ENCODE measurements around the gene CCDC150.

Gene CCDC150

GRCh38 chr2:196655761-196656160 is 16.2 kb downstream of the CCDC150 start:
- no peak overlapping the region for H3K4me3 ChIP-seq (ENCODE audit: low read depth, low read length)
- DNase-seq (ENCODE audit: low read depth, low spot score): no peak
- TF ChIP-seq, protein P1, sequence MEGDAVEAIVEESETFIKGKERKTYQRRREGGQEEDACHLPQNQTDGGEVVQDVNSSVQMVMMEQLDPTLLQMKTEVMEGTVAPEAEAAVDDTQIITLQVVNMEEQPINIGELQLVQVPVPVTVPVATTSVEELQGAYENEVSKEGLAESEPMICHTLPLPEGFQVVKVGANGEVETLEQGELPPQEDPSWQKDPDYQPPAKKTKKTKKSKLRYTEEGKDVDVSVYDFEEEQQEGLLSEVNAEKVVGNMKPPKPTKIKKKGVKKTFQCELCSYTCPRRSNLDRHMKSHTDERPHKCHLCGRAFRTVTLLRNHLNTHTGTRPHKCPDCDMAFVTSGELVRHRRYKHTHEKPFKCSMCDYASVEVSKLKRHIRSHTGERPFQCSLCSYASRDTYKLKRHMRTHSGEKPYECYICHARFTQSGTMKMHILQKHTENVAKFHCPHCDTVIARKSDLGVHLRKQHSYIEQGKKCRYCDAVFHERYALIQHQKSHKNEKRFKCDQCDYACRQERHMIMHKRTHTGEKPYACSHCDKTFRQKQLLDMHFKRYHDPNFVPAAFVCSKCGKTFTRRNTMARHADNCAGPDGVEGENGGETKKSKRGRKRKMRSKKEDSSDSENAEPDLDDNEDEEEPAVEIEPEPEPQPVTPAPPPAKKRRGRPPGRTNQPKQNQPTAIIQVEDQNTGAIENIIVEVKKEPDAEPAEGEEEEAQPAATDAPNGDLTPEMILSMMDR (IDR thresholded peaks at IDR 0.05; ENCODE audit: insufficient read depth, low read length, missing control alignments): no peak
- ChIA-PET CTCF (no interaction called here), POLR2A (no interaction called here)

DNA sequence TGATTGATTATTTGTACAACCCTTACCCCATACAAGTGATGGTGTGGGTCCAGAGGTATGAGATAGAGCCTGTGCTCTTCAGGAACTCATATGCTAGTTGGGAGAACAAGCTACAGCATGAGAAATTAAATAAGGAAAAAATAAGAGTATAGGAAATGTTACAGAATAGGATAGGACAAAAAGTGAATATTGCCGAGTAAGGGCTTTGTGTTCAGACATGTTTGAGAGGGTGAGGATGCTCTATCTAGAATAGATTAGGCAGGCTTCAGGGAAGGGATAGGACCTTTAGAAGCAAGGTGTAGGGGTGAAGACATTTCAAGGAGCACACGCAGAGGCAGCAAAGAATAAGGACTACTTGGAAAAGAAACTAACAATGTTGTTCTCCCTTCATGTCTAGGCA is 17.8 kb downstream of the CCDC150 start:
- no peak overlapping the region for H3K4me3 ChIP-seq (ENCODE audit: low read depth, low read length)
- POLR2A ChIA-PET: no interaction called here
- CTCF ChIA-PET: no interaction called here
- TF ChIP-seq, protein P1 (IDR thresholded peaks at IDR 0.05; ENCODE audit: insufficient read depth, low read length, missing control alignments): no peak
- no peak for DNase-seq (ENCODE audit: low read depth, low spot score)

- no peak for DNase-seq (ENCODE audit: low read depth, low spot score)
- TF ChIP-seq, protein P1 (IDR thresholded peaks at IDR 0.05; ENCODE audit: insufficient read depth, low read length, missing control alignments): no peak
- CTCF ChIA-PET: interaction anchor here (1.1 to 1.9 kb wide), 2 partner anchors 9 to 17 kb away, joined by 3 to 4 read pairs; no protein-coding TSS in a partner anchor
- no peak overlapping the region for H3K4me3 ChIP-seq (ENCODE audit: low read depth, low read length)
- POLR2A ChIA-PET: no interaction called here
Observed at GRCh38 chr2:196659844-196660243, 20.3 kb downstream of the CCDC150 start.

- ChIA-PET CTCF (interaction anchor here (1.1 to 1.9 kb wide), 2 partner anchors 9 to 17 kb away, joined by 3 to 4 read pairs; no protein-coding TSS in a partner anchor), POLR2A (no interaction called here)
- TF ChIP-seq, protein P1 (IDR thresholded peaks at IDR 0.05; ENCODE audit: insufficient read depth, low read length, missing control alignments): no peak
- H3K4me3 ChIP-seq (ENCODE audit: low read depth, low read length): no peak overlapping the region
- peak; percentile 52 for DNase-seq (ENCODE audit: low read depth, low spot score)
Observed at GRCh38 chr2:196660244-196660643, 20.7 kb downstream of the CCDC150 start.

DNA sequence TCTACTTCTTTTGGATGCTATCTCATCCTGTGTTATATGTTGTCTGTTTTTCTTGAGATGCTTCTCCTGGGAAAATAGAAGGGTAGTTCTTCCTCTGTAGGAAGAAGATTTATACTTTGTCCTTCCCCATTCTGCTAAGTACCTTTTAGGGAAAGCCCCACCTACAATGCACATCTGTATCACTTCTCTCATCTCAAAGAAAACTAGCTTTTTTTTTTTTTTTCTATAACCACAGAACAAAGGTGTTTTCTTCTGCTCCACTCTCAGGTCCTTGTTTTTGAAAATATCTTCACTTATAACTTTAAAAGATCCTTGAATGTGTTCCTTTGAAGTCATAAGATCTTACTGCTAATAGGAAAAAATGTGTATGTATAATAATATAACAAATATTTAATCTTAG is 30.8 kb downstream of the CCDC150 start:
- CTCF ChIA-PET: no interaction called here
- TF ChIP-seq, protein P1 (IDR thresholded peaks at IDR 0.05; ENCODE audit: insufficient read depth, low read length, missing control alignments): no peak
- DNase-seq (ENCODE audit: low read depth, low spot score): no peak
- POLR2A ChIA-PET: no interaction called here
- H3K4me3 ChIP-seq (ENCODE audit: low read depth, low read length): no peak overlapping the region

DNA sequence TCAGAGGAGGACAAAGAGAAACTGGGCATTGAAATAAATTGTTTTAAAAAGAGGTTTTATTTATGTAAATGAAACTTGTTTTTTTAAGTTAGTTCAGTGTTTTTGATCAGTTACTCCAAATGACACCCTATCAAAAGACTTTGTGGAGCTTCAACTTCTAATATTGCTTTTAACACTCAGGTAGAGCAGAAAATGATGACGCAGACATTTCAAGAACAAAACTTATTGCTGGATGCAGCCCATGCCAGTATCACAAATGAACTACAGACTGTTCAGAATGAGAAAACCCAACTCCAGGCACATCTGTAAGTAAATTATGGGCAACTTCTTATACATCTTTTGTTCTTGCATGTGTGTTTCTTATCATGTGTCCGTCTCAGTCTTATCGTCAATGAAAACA is 36.4 kb downstream of the CCDC150 start:
- CTCF ChIA-PET: no interaction called here
- TF ChIP-seq, protein P1 (IDR thresholded peaks at IDR 0.05; ENCODE audit: insufficient read depth, low read length, missing control alignments): no peak
- POLR2A ChIA-PET: no interaction called here
- no peak for DNase-seq (ENCODE audit: low read depth, low spot score)
- H3K4me3 ChIP-seq (ENCODE audit: low read depth, low read length): no peak overlapping the region
